Astrocyte (in vitro differentiated cells and primary cell): Measurements from ENCODE around the gene PUS7. TPM values are rescaled to one million over a fixed set of nuclear protein-coding genes. Genes with fewer than 3 reads are reported as not detected.
"Not testable (repeated sequence)": the region's sequence is repeated elsewhere in the genome, so short reads cannot be mapped to it uniquely, and the experiment has no call there.

Experiments used
- DNase-seq: peaks from one replicate; pipeline ENCODE4 v3.0.0-alpha.2; 2010; ENCODE audit warnings: low read depth
- FAIRE-seq: peaks from 2 replicates; lab custom pipeline; 2011; peaks lifted over from hg19 to GRCh38; lab: Jason Lieb, UNC
- H2AFZ ChIP-seq: 2 replicates; pipeline ENCODE4 v1.6.0; 2012; ENCODE audit warnings: low read depth, low read length, inconsistent platforms
- H3K27ac ChIP-seq: 2 replicates; pipeline ENCODE4 v1.5.1; 2011; ENCODE audit warnings: low read depth, low read length, inconsistent platforms
- H3K27me3 ChIP-seq: 2 replicates; pipeline ENCODE4 v1.6.0; 2011; ENCODE audit warnings: low read length, inconsistent platforms; ENCODE audit not compliant: insufficient read depth
- H3K36me3 ChIP-seq: 2 replicates; pipeline ENCODE4 v1.5.1; 2011; ENCODE audit warnings: low read length, inconsistent platforms; ENCODE audit not compliant: insufficient read depth
- H3K4me1 ChIP-seq: 2 replicates; pipeline ENCODE4 v1.5.1; 2011; ENCODE audit warnings: low read length, inconsistent platforms; ENCODE audit not compliant: insufficient read depth
- H3K4me2 ChIP-seq: 2 replicates; pipeline ENCODE4 v1.6.0; 2012; ENCODE audit warnings: low read length, inconsistent platforms
- H3K4me3 ChIP-seq: 2 replicates; pipeline ENCODE4 v1.5.1; 2011; ENCODE audit warnings: low read depth, mild to moderate bottlenecking, low read length, inconsistent platforms; ENCODE audit not compliant: insufficient read depth
- H3K79me2 ChIP-seq: 2 replicates; pipeline ENCODE4 v1.6.0; 2012; ENCODE audit warnings: mild to moderate bottlenecking, low read length, inconsistent platforms; ENCODE audit not compliant: insufficient read depth
- H3K9ac ChIP-seq: 2 replicates; pipeline ENCODE4 v1.6.0; 2012; ENCODE audit warnings: mild to moderate bottlenecking, low read length, inconsistent platforms
- H3K9me3 ChIP-seq: 2 replicates; pipeline ENCODE4 v1.5.1; 2012; ENCODE audit warnings: low read depth, mild to moderate bottlenecking, low read length, inconsistent platforms; ENCODE audit not compliant: insufficient read depth
- H4K20me1 ChIP-seq: 2 replicates; pipeline ENCODE4 v1.6.0; 2012; ENCODE audit warnings: low read length, inconsistent platforms; ENCODE audit not compliant: insufficient read depth
- H3K27ac Mint-ChIP-seq: one replicate; pipeline ENCODE4 v1.8.0; 2021; ENCODE audit warnings: mild to moderate bottlenecking, mixed read lengths; ENCODE audit not compliant: unreplicated experiment
- H3K27me3 Mint-ChIP-seq: one replicate; pipeline ENCODE4 v1.8.0; 2021; ENCODE audit warnings: low read depth, mixed read lengths; ENCODE audit not compliant: unreplicated experiment
- H3K36me3 Mint-ChIP-seq: one replicate; pipeline ENCODE4 v1.8.0; 2021; ENCODE audit warnings: low read depth, mixed read lengths; ENCODE audit not compliant: unreplicated experiment
- H3K4me1 Mint-ChIP-seq: one replicate; pipeline ENCODE4 v1.8.0; 2021; ENCODE audit warnings: low read depth, mixed read lengths; ENCODE audit not compliant: unreplicated experiment
- H3K4me3 Mint-ChIP-seq: one replicate; pipeline ENCODE4 v1.8.0; 2021; ENCODE audit warnings: mild to moderate bottlenecking, moderate library complexity, mixed read lengths; ENCODE audit not compliant: unreplicated experiment
- H3K9me3 Mint-ChIP-seq: one replicate; pipeline ENCODE4 v1.8.0; 2021; ENCODE audit warnings: mild to moderate bottlenecking, mixed read lengths; ENCODE audit not compliant: unreplicated experiment
- CTCF ChIP-seq: IDR thresholded peaks from 2 replicates; pipeline ENCODE4 v1.5.1; 2011; ENCODE audit warnings: low read depth, mild to moderate bottlenecking, inconsistent platforms, low read length, moderate library complexity; ENCODE audit not compliant: insufficient read depth
- EZH2 ChIP-seq: IDR thresholded peaks from 2 replicates; pipeline ENCODE4 v1.6.1; 2012; ENCODE audit warnings: mild to moderate bottlenecking, low read length, inconsistent platforms; ENCODE audit not compliant: insufficient read depth
- total RNA-seq: library from RNA; stranded (reverse); gene quantifications from 2 replicates; pipeline ENCODE4 v1.2.1, GENCODE V29; 2021

Gene PUS7
- total RNA-seq, 1 donor from 2014 or later, result 29.5 TPM

GRCh38 chr7:105521027-105521716 is 899 bp downstream of the PUS7 start:
- H3K9ac ChIP-seq, result peak overlapping the region; percentile 88
- H3K4me3 ChIP-seq, result peak overlapping the region; percentile 84
- H4K20me1 ChIP-seq, result peaks cover 15% of the 10 kb centered on the region
- peaks cover 49% of the 10 kb centered on the region for H3K79me2 ChIP-seq
- no peak overlapping the region for H3K27ac Mint-ChIP-seq
- peak overlapping the region; percentile 98 for H3K4me3 Mint-ChIP-seq
- peaks cover 10% of the 10 kb centered on the region for H3K4me1 ChIP-seq
- no peak for TF ChIP-seq CTCF
- no peak for TF ChIP-seq EZH2
- peaks cover 5% of the 10 kb centered on the region for H3K36me3 Mint-ChIP-seq
- H3K9me3 ChIP-seq, result no peaks in the 10 kb centered on the region
- H3K36me3 ChIP-seq, result no peaks in the 10 kb centered on the region
- peaks cover 7% of the 10 kb centered on the region for H3K4me1 Mint-ChIP-seq
- H3K27me3 Mint-ChIP-seq, result no peaks in the 10 kb centered on the region
- peak overlapping the region; percentile 97 for H3K4me2 ChIP-seq
- DNase-seq (peak; percentile 56), FAIRE-seq (no peak)
- no peaks in the 10 kb centered on the region for H3K27me3 ChIP-seq
- peak overlapping the region; percentile 71 for H2AFZ ChIP-seq
- peak overlapping the region; percentile 74 for H3K27ac ChIP-seq
- no peaks in the 10 kb centered on the region for H3K9me3 Mint-ChIP-seq

- H3K36me3 ChIP-seq, H3K9me3 ChIP-seq, DNase-seq, H3K4me1 Mint-ChIP-seq, H3K4me1 ChIP-seq, H3K27ac ChIP-seq, H3K27ac Mint-ChIP-seq, H3K27me3 Mint-ChIP-seq, H3K36me3 Mint-ChIP-seq, FAIRE-seq, H3K9me3 Mint-ChIP-seq, H2AFZ ChIP-seq, H3K27me3 ChIP-seq: not testable (repeated sequence)
- H3K4me3 Mint-ChIP-seq, result peak overlapping the region; percentile 98
- H3K4me2 ChIP-seq, result peak overlapping the region; percentile 97
- peak overlapping the region; percentile 88 for H3K9ac ChIP-seq
- peak overlapping the region; percentile 84 for H3K4me3 ChIP-seq
- H3K79me2 ChIP-seq, result peaks cover 51% of the 10 kb centered on the region
- H4K20me1 ChIP-seq, result peaks cover 15% of the 10 kb centered on the region
Measured at GRCh38 chr7:105520620-105521019, 1.5 kb downstream of the PUS7 start.

DNA sequence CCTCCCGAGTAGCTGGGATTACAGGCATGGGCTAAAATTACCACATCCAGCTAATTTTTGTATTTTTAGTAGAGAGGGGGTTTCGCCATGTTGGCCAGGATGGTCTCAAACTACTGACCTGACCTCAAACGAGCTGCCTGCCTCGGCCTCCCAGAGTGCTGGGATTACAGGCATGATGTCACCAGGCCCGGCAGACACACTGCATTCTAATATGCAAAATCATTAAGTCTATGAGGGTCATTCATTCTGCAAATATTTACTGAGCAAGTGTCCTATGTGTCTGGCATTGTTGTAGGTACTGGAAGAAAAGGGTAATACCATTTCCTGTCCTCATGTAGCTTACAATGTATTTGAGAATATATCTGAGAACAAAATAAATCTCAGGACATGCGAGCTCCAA is 2.7 kb downstream of the PUS7 start:
- peaks cover 10% of the 10 kb centered on the region for H3K4me1 ChIP-seq
- H3K4me3 Mint-ChIP-seq, result peak overlapping the region; percentile 67
- FAIRE-seq, result no peak
- H2AFZ ChIP-seq, result no peak overlapping the region
- peak overlapping the region; percentile 41 for H3K27ac Mint-ChIP-seq
- no peak overlapping the region for H3K27ac ChIP-seq
- peak; percentile 12 for DNase-seq
- peaks cover 5% of the 10 kb centered on the region for H3K36me3 Mint-ChIP-seq
- no peaks in the 10 kb centered on the region for H3K9me3 Mint-ChIP-seq
- peaks cover 7% of the 10 kb centered on the region for H3K4me1 Mint-ChIP-seq
- no peaks in the 10 kb centered on the region for H3K9me3 ChIP-seq
- no peaks in the 10 kb centered on the region for H3K36me3 ChIP-seq
- no peak for TF ChIP-seq EZH2
- no peak for TF ChIP-seq CTCF
- H3K27me3 ChIP-seq, result no peaks in the 10 kb centered on the region
- H4K20me1 ChIP-seq, result peaks cover 19% of the 10 kb centered on the region
- peak overlapping the region; percentile 19 for H3K4me2 ChIP-seq
- peaks cover 59% of the 10 kb centered on the region for H3K79me2 ChIP-seq
- no peak overlapping the region for H3K9ac ChIP-seq
- H3K4me3 ChIP-seq, result no peak overlapping the region
- H3K27me3 Mint-ChIP-seq, result no peaks in the 10 kb centered on the region

- not testable (repeated sequence) for H2AFZ ChIP-seq, H3K9me3 ChIP-seq, H3K27ac ChIP-seq, H3K4me2 ChIP-seq, H3K4me3 Mint-ChIP-seq, H3K36me3 Mint-ChIP-seq, DNase-seq, H3K4me3 ChIP-seq, H3K27me3 Mint-ChIP-seq, H3K9me3 Mint-ChIP-seq, FAIRE-seq, H3K36me3 ChIP-seq, H3K9ac ChIP-seq, H3K27ac Mint-ChIP-seq, H3K4me1 ChIP-seq, H3K27me3 ChIP-seq
- Histone ChIP-seq H3K79me2 (peaks cover 75% of the 10 kb centered on the region), H4K20me1 (peaks cover 31% of the 10 kb centered on the region)
- peaks cover 13% of the 10 kb centered on the region for H3K4me1 Mint-ChIP-seq
Measured at GRCh38 chr7:105515610-105516009, 6.5 kb downstream of the PUS7 start.
